ENCODE measurements around the gene CLCNKB. TPM values are rescaled to one million over a fixed set of nuclear protein-coding genes. Genes with fewer than 3 reads are reported as not detected.
"Not testable (repeated sequence)": the region's sequence is repeated elsewhere in the genome, so short reads cannot be mapped to it uniquely, and the experiment has no call there.

CLCNKB gene
- total RNA-seq, 1 donor from 2014 or later: not detected

DNA sequence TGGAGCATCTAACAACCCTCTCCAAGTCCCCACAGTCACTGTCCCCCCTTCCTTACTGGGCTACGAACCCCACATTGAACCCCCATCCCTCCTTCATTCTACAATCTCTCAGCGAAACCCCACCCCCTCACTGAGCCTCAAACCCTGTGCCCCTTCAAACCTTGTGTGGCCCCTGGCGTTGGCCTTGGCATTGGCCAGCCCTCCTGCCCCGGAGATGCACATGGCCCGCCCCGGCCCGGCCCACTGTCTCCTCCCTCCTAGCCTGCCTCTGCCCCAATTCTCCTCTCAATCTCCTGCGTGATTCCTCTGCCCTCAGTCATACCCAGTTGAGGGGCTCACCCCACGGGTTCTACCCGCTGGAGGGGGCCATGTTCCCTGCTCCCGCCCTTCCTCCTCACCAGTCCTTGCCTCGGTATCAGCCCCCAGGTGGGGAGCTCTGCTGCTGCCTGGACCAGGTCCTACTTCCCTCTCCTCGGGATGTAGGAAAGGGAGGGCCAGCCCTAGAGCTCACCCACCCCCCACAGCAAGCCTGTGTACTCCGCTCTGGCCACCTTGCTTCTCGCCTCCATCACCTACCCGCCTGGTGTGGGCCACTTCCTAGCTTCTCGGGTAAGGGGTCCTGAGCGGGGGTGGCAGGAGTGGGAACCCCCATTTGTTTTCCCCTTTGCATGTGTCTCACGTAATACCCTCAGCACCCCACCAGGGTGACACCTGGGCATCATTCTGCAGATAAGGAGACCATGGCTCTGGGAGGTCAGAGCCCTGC lies 15.2 kb upstream of the CLCNKB start:
- no peak for DNase-seq
- no peak overlapping the region for H3K27ac Mint-ChIP-seq (ENCODE audit: unreplicated experiment)
- TF ChIP-seq, protein P1, sequence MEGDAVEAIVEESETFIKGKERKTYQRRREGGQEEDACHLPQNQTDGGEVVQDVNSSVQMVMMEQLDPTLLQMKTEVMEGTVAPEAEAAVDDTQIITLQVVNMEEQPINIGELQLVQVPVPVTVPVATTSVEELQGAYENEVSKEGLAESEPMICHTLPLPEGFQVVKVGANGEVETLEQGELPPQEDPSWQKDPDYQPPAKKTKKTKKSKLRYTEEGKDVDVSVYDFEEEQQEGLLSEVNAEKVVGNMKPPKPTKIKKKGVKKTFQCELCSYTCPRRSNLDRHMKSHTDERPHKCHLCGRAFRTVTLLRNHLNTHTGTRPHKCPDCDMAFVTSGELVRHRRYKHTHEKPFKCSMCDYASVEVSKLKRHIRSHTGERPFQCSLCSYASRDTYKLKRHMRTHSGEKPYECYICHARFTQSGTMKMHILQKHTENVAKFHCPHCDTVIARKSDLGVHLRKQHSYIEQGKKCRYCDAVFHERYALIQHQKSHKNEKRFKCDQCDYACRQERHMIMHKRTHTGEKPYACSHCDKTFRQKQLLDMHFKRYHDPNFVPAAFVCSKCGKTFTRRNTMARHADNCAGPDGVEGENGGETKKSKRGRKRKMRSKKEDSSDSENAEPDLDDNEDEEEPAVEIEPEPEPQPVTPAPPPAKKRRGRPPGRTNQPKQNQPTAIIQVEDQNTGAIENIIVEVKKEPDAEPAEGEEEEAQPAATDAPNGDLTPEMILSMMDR (IDR thresholded peaks at IDR 0.05; ENCODE audit: partially characterized antibody, unreplicated experiment): peak; percentile 12
- H3K4me3 Mint-ChIP-seq (ENCODE audit: unreplicated experiment): no peak overlapping the region
- H3K27me3 Mint-ChIP-seq (ENCODE audit: unreplicated experiment): no peaks in the 10 kb centered on the region
- H3K9me3 Mint-ChIP-seq (ENCODE audit: unreplicated experiment): peaks cover 3% of the 10 kb centered on the region
- no peaks in the 10 kb centered on the region for H3K36me3 Mint-ChIP-seq (ENCODE audit: unreplicated experiment)
- peaks cover 7% of the 10 kb centered on the region for H3K4me1 Mint-ChIP-seq (ENCODE audit: low read depth, unreplicated experiment)

DNA sequence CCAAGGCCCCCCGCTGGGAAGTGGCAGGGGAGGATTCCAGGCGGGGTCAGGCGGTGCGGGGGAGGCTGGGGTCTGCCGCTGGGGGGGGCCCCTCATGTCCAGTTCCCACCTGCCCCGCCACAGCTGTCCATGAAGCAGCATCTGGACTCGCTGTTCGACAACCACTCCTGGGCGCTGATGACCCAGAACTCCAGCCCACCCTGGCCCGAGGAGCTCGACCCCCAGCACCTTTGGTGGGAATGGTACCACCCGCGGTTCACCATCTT lies 14.6 kb upstream of the CLCNKB start:
- not testable (repeated sequence) for H3K27me3 Mint-ChIP-seq (ENCODE audit: unreplicated experiment); H3K4me1 Mint-ChIP-seq (ENCODE audit: low read depth, unreplicated experiment); H3K9me3 Mint-ChIP-seq (ENCODE audit: unreplicated experiment); H3K4me3 Mint-ChIP-seq (ENCODE audit: unreplicated experiment); H3K27ac Mint-ChIP-seq (ENCODE audit: unreplicated experiment); H3K36me3 Mint-ChIP-seq (ENCODE audit: unreplicated experiment); DNase-seq

DNA sequence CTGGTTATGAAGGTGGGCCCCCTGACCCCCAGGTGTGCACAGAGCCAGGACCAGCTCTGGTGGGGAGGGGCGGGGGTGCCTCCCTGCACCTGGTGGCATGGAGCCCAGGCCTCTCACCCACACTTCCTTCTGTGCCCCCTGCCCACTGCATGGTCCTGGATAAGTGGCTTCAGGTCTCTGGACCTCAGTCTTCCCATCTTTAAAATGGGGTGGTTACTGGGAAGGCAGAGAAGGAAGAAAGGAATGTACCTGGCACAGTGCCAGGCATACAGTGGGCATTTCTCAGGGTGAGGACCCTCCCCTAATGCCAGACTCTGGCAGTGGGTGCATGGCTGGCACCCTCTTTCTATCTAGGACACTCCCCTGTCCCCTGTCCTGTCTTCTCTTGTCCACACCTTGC lies 14.3 kb upstream of the CLCNKB start:
- no peak for DNase-seq
- H3K27ac Mint-ChIP-seq (ENCODE audit: unreplicated experiment): no peak overlapping the region
- no peak overlapping the region for H3K4me3 Mint-ChIP-seq (ENCODE audit: unreplicated experiment)
- TF ChIP-seq, protein P1 (IDR thresholded peaks at IDR 0.05; ENCODE audit: partially characterized antibody, unreplicated experiment): no peak
- H3K27me3 Mint-ChIP-seq (ENCODE audit: unreplicated experiment): no peaks in the 10 kb centered on the region
- H3K4me1 Mint-ChIP-seq (ENCODE audit: low read depth, unreplicated experiment): peaks cover 3% of the 10 kb centered on the region
- H3K36me3 Mint-ChIP-seq (ENCODE audit: unreplicated experiment): no peaks in the 10 kb centered on the region
- peaks cover 3% of the 10 kb centered on the region for H3K9me3 Mint-ChIP-seq (ENCODE audit: unreplicated experiment)

DNA sequence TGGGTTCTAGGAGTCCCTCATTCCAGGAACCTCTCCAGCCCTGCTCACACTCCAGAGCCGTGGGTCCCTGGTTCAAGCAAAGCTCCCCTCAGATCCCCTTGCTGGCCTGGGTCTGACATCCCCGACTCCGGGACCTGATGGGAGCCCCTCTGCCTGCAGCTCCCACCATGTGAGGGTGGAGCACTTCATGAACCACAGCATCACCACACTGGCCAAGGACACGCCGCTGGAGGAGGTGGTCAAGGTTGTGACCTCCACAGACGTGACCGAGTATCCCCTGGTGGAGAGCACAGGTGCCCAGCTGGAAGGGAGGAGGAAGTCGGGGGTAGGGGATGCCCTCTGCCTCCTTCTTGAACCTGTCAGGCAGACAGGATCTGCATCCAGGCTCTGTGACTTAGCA lies 12.0 kb upstream of the CLCNKB start:
- TF ChIP-seq, protein P1 (IDR thresholded peaks at IDR 0.05; ENCODE audit: partially characterized antibody, unreplicated experiment): no peak

DNA sequence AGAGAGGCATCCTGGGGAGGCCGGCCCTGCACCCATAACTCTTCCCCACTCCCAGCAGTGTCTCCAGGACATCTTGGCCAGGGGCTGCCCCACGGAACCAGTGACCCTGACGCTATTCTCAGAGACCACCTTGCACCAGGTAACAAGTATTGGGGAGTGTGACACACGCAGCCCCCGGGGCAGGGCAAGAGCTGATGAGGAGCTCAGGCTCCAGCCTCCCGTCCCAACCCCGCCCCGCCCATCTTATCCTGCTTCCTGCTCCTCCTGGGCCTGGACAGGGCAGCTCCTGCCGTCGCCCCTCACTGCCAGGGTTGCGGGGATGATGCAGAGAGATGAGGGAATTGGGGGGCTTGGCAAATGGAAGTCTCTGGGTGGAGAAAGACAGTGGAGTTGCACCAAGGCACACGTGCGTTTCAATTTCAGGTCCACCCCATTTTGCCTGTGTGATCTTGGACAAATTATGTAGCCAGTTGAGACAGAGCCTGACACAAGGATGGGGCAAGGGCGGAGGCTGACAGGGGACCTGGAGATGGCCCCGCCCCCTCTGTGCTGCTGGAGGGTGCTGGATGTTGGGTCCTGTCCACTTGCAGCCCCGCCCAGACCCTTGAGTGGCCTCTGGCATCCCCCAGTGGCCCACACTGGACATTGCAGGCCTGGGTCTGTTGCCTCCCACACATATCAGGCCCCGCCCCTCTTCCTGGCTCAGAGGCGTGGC lies 11.0 kb upstream of the CLCNKB start:
- H3K4me1 Mint-ChIP-seq (ENCODE audit: low read depth, unreplicated experiment): peaks cover 3% of the 10 kb centered on the region
- H3K4me3 Mint-ChIP-seq (ENCODE audit: unreplicated experiment): no peak overlapping the region
- H3K27me3 Mint-ChIP-seq (ENCODE audit: unreplicated experiment): peaks cover 2% of the 10 kb centered on the region
- no peaks in the 10 kb centered on the region for H3K36me3 Mint-ChIP-seq (ENCODE audit: unreplicated experiment)
- TF ChIP-seq, protein P1 (IDR thresholded peaks at IDR 0.05; ENCODE audit: partially characterized antibody, unreplicated experiment): peak; percentile 91
- DNase-seq: peak; percentile 95
- H3K9me3 Mint-ChIP-seq (ENCODE audit: unreplicated experiment): no peaks in the 10 kb centered on the region
- no peak overlapping the region for H3K27ac Mint-ChIP-seq (ENCODE audit: unreplicated experiment)

More for the DNA sequence above, 12.0 kb upstream of the CLCNKB start:
- Mint-ChIP-seq H3K36me3 (ENCODE audit: unreplicated experiment) (no peaks in the 10 kb centered on the region), H3K27ac (ENCODE audit: unreplicated experiment) (no peak overlapping the region), H3K9me3 (ENCODE audit: unreplicated experiment) (no peaks in the 10 kb centered on the region), H3K4me3 (ENCODE audit: unreplicated experiment) (no peak overlapping the region), H3K27me3 (ENCODE audit: unreplicated experiment) (no peaks in the 10 kb centered on the region), H3K4me1 (ENCODE audit: low read depth, unreplicated experiment) (peaks cover 3% of the 10 kb centered on the region)
- no peak for DNase-seq

DNA sequence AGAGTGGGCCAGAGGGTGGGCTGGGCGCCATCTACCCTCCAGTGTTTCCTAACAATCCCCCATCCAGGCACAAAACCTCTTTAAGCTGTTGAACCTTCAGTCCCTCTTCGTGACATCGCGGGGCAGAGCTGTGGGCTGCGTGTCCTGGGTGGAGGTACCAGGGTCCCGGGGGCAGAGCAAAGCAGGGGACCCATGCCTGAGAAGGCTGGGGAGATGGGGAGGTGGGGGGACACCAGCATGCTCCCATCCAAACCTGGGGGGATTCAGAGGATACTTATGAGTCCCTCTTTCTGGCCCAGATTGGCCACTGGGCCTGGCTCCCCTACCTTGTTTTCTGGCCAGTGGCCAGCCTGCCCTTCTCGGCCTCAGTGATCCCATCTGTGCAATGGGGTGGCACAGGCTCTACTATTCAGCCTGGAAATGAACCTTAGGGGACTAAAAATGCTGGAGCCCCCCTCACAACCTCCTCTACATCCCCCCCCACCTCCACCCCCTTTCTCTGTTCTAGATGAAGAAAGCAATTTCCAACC lies 10.4 kb upstream of the CLCNKB start:
- not testable (repeated sequence) for H3K27ac Mint-ChIP-seq (ENCODE audit: unreplicated experiment); H3K27me3 Mint-ChIP-seq (ENCODE audit: unreplicated experiment); DNase-seq; H3K4me3 Mint-ChIP-seq (ENCODE audit: unreplicated experiment); H3K4me1 Mint-ChIP-seq (ENCODE audit: low read depth, unreplicated experiment); H3K36me3 Mint-ChIP-seq (ENCODE audit: unreplicated experiment); H3K9me3 Mint-ChIP-seq (ENCODE audit: unreplicated experiment)

DNA sequence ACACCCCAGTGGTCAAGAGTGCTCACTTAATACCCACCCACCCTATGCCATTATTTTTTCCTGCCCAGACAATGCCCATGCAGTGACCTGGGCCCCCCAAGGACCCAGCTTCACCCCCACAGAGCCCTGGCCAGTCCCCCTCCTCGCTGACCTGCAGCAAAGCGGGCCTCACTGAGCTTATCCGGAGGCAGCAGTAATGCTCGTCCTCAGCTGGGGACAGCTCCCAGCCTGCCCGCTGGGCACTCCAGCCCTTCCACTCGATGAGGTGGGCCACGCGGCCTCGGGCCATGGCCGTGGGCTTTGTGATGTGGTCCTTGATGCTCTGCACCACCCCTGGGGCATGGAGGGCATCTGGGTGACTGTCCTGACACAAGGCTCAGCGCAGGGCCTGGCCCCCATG lies 7.1 kb upstream of the CLCNKB start:
- H3K36me3 Mint-ChIP-seq (ENCODE audit: unreplicated experiment); H3K27ac Mint-ChIP-seq (ENCODE audit: unreplicated experiment); H3K4me3 Mint-ChIP-seq (ENCODE audit: unreplicated experiment); H3K9me3 Mint-ChIP-seq (ENCODE audit: unreplicated experiment); DNase-seq; H3K27me3 Mint-ChIP-seq (ENCODE audit: unreplicated experiment): not testable (repeated sequence)
- peaks cover 13% of the 10 kb centered on the region for H3K4me1 Mint-ChIP-seq (ENCODE audit: low read depth, unreplicated experiment)
